ENCODE data around the gene PTPRN2.
"Not testable (repeated sequence)": the region's sequence is repeated elsewhere in the genome, so short reads cannot be mapped to it uniquely, and the experiment has no call there.

PTPRN2 gene

GRCh38 chr7:157700231-157701005 is 887.2 kb downstream of the PTPRN2 start:
- no peak for DNase-seq (ENCODE audit: low read depth in 3 of 3)

GRCh38 chr7:157699357-157700013 is 888.1 kb downstream of the PTPRN2 start:
- DNase-seq (ENCODE audit: low read depth in 3 of 3) = no peak

- not testable (repeated sequence) for DNase-seq (ENCODE audit: low read depth in 3 of 3)
These were observed 890.3 kb downstream of the PTPRN2 start for GRCh38 chr7:157697287-157697686.

- DNase-seq (ENCODE audit: low read depth in 3 of 3) = not testable (repeated sequence)
These were observed 892.0 kb downstream of the PTPRN2 start for GRCh38 chr7:157695609-157696008.

GRCh38 chr7:157694376-157694665 is 893.3 kb downstream of the PTPRN2 start:
- DNase-seq (ENCODE audit: low read depth in 3 of 3) = no peak

GRCh38 chr7:157693521-157694375 is 893.9 kb downstream of the PTPRN2 start:
- DNase-seq (ENCODE audit: low read depth in 3 of 3) = no peak

GRCh38 chr7:157693071-157693520 is 894.5 kb downstream of the PTPRN2 start:
- DNase-seq (ENCODE audit: low read depth in 3 of 3) = no peak

- no peak for DNase-seq (ENCODE audit: low read depth in 3 of 3)
These were observed 895.1 kb downstream of the PTPRN2 start for GRCh38 chr7:157692460-157693011.

GRCh38 chr7:157691586-157692459 is 895.8 kb downstream of the PTPRN2 start:
- DNase-seq (ENCODE audit: low read depth in 3 of 3) = no peak

GRCh38 chr7:157690833-157691585 is 896.6 kb downstream of the PTPRN2 start:
- no peak for DNase-seq (ENCODE audit: low read depth in 3 of 3)

- no peak for DNase-seq (ENCODE audit: low read depth in 3 of 3)
These were observed 897.4 kb downstream of the PTPRN2 start for GRCh38 chr7:157690058-157690832.

GRCh38 chr7:157689269-157690057 is 898.2 kb downstream of the PTPRN2 start:
- DNase-seq (ENCODE audit: low read depth in 3 of 3) = no peak

- no peak for DNase-seq (ENCODE audit: low read depth in 3 of 3)
These were observed 898.9 kb downstream of the PTPRN2 start for GRCh38 chr7:157688533-157689268.

GRCh38 chr7:157687845-157688532 is 899.6 kb downstream of the PTPRN2 start:
- DNase-seq (ENCODE audit: low read depth in 3 of 3) = no peak

- DNase-seq (ENCODE audit: low read depth in 3 of 3) = no peak
These were observed 900.5 kb downstream of the PTPRN2 start for GRCh38 chr7:157687158-157687557.

- no peak for DNase-seq (ENCODE audit: low read depth in 3 of 3)
These were observed 901.2 kb downstream of the PTPRN2 start for GRCh38 chr7:157686285-157686894.
